NB4 (cell line): ENCODE data around the gene ZMYND11.

Experiments
- MYC ChIP-seq: IDR thresholded peaks from 2 replicates; pipeline ENCODE4 v1.6.1; 2011; ENCODE audit warnings: low read depth, low read length
- POLR2A ChIP-seq: IDR thresholded peaks from 2 replicates; pipeline ENCODE4 v1.6.1; 2011; ENCODE audit warnings: mild to moderate bottlenecking; ENCODE audit not compliant: insufficient read length; ENCODE audit errors: extremely low read depth
- TF ChIP-seq, protein P1 (sequence below): IDR thresholded peaks from 2 replicates; pipeline ENCODE4 v1.6.1; 2011; ENCODE audit warnings: low read depth, low read length
- TF ChIP-seq, protein P2 (sequence below): IDR thresholded peaks from one replicate; pipeline ENCODE4 v1.5.1; 2012; ENCODE audit warnings: low read depth, low read length

DNA sequence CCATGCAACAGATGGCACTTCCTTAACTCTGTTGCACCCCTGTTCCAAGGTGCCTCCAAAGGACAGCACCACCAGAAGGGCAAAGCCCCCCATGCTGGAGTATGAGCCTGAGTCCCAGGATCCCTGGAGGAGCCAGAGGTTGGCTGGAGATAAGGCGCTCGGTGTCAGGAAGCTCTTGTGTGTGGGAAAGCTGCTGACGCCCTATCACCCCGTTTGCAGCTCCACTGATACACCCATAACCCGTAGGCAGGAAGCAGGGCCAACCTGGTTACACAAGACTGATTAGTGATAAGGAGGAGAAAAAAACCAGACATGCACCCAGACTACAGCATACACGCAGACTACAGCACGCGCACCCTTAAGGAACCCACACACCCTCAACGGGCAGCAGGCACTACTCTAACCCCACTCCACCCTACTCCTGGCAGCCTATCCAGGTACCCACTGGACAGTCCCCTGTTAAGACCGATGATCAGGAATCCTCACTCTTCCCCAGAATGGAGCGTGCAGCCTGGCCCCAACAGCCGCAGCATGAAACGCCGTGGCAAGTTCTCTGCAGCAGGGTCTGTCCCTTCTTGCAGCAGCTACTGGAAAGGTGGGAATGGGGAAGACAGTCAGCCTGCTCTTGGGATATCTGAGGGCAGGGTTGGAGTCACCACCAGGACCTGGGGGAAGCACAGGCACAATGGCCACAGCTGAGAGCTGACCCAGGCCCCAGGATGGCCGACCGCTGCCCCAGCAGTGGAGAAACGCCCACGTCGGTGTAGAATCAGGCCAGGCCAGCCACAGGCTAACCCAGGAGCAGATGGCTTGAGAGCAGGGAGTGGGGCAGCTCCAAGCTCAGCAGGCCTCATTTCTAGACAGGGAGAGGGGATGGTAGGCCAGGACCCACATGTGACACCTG lies 47.8 kb upstream of the ZMYND11 start:
- TF ChIP-seq, protein P1, sequence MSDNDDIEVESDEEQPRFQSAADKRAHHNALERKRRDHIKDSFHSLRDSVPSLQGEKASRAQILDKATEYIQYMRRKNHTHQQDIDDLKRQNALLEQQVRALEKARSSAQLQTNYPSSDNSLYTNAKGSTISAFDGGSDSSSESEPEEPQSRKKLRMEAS = no peak
- TF ChIP-seq MYC = no peak
- TF ChIP-seq, protein P2, sequence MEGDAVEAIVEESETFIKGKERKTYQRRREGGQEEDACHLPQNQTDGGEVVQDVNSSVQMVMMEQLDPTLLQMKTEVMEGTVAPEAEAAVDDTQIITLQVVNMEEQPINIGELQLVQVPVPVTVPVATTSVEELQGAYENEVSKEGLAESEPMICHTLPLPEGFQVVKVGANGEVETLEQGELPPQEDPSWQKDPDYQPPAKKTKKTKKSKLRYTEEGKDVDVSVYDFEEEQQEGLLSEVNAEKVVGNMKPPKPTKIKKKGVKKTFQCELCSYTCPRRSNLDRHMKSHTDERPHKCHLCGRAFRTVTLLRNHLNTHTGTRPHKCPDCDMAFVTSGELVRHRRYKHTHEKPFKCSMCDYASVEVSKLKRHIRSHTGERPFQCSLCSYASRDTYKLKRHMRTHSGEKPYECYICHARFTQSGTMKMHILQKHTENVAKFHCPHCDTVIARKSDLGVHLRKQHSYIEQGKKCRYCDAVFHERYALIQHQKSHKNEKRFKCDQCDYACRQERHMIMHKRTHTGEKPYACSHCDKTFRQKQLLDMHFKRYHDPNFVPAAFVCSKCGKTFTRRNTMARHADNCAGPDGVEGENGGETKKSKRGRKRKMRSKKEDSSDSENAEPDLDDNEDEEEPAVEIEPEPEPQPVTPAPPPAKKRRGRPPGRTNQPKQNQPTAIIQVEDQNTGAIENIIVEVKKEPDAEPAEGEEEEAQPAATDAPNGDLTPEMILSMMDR = no peak
- no peak for TF ChIP-seq POLR2A
